GM18502 (cell line): Measurements from ENCODE around the gene SPINK7.

Experiments used
- ATAC-seq: cut with Tn5 transposase; IDR thresholded peaks from one replicate; pipeline ENCODE4 v1.9.1; 2021; ENCODE audit warnings: mild to moderate bottlenecking; ENCODE audit not compliant: unreplicated experiment, poor library complexity

SPINK7 gene

DNA sequence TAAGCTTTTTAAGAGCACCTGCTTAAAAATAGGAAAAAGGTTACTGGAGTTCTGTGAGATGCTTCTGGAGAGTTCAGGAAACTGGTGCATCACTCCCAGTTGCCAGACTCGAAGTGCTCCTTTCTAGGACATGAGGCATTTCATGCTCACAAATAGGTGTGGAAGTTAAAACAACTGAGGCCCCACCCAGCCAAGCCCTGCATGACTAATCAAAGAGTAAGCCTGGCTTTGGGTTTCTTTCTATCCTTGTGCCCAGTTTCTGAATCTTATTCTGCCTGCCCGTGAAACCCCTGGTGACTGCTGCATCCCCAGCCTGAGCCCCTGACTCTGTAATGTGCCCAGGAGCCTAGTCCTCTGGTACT, 30.8 kb downstream of the SPINK7 start:
- ATAC-seq: no peak

- ATAC-seq: no peak
Observed at GRCh38 chr5:148343603-148344487, 31.6 kb downstream of the SPINK7 start.

GRCh38 chr5:148347706-148348105, 35.5 kb downstream of the SPINK7 start:
- no peak for ATAC-seq

DNA sequence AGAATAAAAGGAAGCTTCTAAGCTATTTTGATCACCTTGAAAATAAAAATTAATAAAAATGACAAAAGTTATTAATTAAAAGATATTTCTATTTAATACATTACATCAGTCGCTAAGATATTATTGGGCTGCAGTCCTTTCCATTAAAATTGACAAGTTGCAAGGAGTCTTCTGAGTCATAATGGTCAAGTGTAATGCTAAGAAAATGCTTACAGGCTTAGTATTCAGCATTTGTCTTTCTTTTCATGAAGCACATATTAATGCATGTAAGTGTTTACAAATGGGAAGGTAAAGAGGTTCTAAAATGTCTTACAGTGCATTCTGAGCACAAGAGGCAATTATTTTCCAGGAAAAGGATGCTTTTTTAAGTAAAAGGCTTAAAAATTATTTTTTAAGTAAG, 40.5 kb downstream of the SPINK7 start:
- ATAC-seq: no peak

GRCh38 chr5:148353634-148354033, 41.4 kb downstream of the SPINK7 start:
- no peak for ATAC-seq

DNA sequence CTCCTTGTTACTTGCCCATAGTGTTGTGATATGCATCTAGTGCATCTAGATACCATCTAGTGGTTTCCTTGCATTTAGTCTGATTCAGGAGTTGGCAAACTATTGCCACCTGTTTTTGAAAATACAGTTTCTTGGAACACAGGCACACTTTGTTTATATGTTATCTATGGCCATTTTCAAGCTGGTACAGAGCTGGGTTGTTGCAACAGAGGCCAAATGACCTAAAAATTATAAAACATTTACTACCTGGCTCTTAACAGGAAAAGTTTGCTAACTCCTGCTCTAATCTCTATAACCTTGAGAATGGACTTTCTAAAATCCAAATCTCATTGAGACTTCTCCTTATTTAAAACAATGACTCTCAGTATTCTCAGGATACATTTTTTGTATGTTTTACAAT, 52.1 kb downstream of the SPINK7 start:
- ATAC-seq: no peak
